AG04450 (cell line): ENCODE results near the gene DEFB113. TPM values are rescaled to one million over a fixed set of nuclear protein-coding genes. Genes with fewer than 3 reads are reported as not detected.

ENCODE experiments used
- CTCF ChIA-PET: fragments of 300-600, 350-600 bp; formaldehyde crosslinking; extraction: SDS; loops from one replicate; lab custom pipeline; 2022; ENCODE audit warnings: antibody characterized with exemption, inconsistent platforms; lab: Charles Lee
- POLR2A ChIA-PET: fragments of 350-600 bp; formaldehyde crosslinking; extraction: SDS; loops from one replicate; lab custom pipeline; 2021; ENCODE audit warnings: antibody characterized with exemption, inconsistent platforms; lab: Yijun Ruan, JAX
- DNase-seq: peaks from one replicate; pipeline ENCODE4 v3.0.0-alpha.2; 2011; ENCODE audit warnings: low read depth, low spot score
- H3K27ac ChIP-seq: one replicate; pipeline ENCODE4 v1.5.1; 2012; ENCODE audit warnings: low read depth, low read length, control low read depth
- H3K27me3 ChIP-seq: one replicate; pipeline ENCODE4 v1.6.0; 2012; ENCODE audit warnings: low read length; ENCODE audit not compliant: control insufficient read depth, insufficient read depth
- H3K4me3 ChIP-seq: 2 replicates; pipeline ENCODE4 v1.5.1; 2011; ENCODE audit warnings: mild to moderate bottlenecking, low read depth, low read length, control low read depth
- H3K9me3 ChIP-seq: 2 replicates; pipeline ENCODE4 v1.5.1; 2012; ENCODE audit warnings: low read length; ENCODE audit not compliant: control insufficient read depth, insufficient read depth
- CTCF ChIP-seq: IDR thresholded peaks from 2 replicates; pipeline ENCODE4 v1.5.1; 2011; ENCODE audit warnings: low read depth, low read length, control low read depth, inconsistent platforms
- polyA plus RNA-seq: library from polyadenylated mRNA; depleted of rRNA; stranded (reverse); fragments of >200 nt; gene quantifications from 2 replicates; pipeline ENCODE4 v1.2.3, GENCODE V29; 2011

Gene DEFB113
- polyA plus RNA-seq, 1 experiment, result not detected

GRCh38 chr6:49987749-49988148, 18.3 kb upstream of the DEFB113 start:
- CTCF ChIA-PET, result interaction anchor here (0.6 kb wide), 1 partner anchor 455 kb away, joined by 4 read pairs; no protein-coding TSS in a partner anchor
- no peaks in the 10 kb centered on the region for H3K9me3 ChIP-seq
- H3K27me3 ChIP-seq, result no peaks in the 10 kb centered on the region
- H3K4me3 ChIP-seq, result no peak overlapping the region
- no peak for DNase-seq
- POLR2A ChIA-PET, result no interaction called here
- no peak for TF ChIP-seq CTCF
- H3K27ac ChIP-seq, result no peak overlapping the region

- DNase-seq, result no peak
- POLR2A ChIA-PET, result no interaction called here
- no peaks in the 10 kb centered on the region for H3K9me3 ChIP-seq
- CTCF ChIA-PET, result no interaction called here
- no peak overlapping the region for H3K4me3 ChIP-seq
- TF ChIP-seq CTCF, result no peak
- no peaks in the 10 kb centered on the region for H3K27me3 ChIP-seq
- no peak overlapping the region for H3K27ac ChIP-seq
Observed at GRCh38 chr6:49986551-49986950, 17.1 kb upstream of the DEFB113 start.

- H3K4me3 ChIP-seq, result no peak overlapping the region
- no peaks in the 10 kb centered on the region for H3K27me3 ChIP-seq
- ChIA-PET CTCF (no interaction called here), POLR2A (no interaction called here)
- TF ChIP-seq CTCF, result no peak
- H3K9me3 ChIP-seq, result no peaks in the 10 kb centered on the region
- DNase-seq, result no peak
- H3K27ac ChIP-seq, result no peak overlapping the region
Observed at GRCh38 chr6:49982046-49982445, 12.6 kb upstream of the DEFB113 start.

GRCh38 chr6:49980898-49981297, 11.5 kb upstream of the DEFB113 start:
- Histone ChIP-seq H3K9me3 (no peaks in the 10 kb centered on the region), H3K27ac (no peak overlapping the region), H3K27me3 (no peaks in the 10 kb centered on the region), H3K4me3 (no peak overlapping the region)
- CTCF ChIA-PET, result interaction anchor here (0.7 kb wide), 1 partner anchor 40 kb away, joined by 3 read pairs; no protein-coding TSS in a partner anchor
- DNase-seq, result no peak
- POLR2A ChIA-PET, result no interaction called here
- TF ChIP-seq CTCF, result no peak

- Histone ChIP-seq H3K4me3 (no peak overlapping the region), H3K9me3 (no peaks in the 10 kb centered on the region), H3K27me3 (no peaks in the 10 kb centered on the region), H3K27ac (no peak overlapping the region)
- TF ChIP-seq CTCF, result no peak
- ChIA-PET CTCF (no interaction called here), POLR2A (no interaction called here)
- no peak for DNase-seq
Observed at GRCh38 chr6:49979584-49979983, 10.2 kb upstream of the DEFB113 start.
